HepG2 (cell line): ENCODE data around the gene NHSL1.

Source experiments
- CCAR2 ChIP-seq: fragments of 200-400 bp; formaldehyde crosslinking; optimal IDR thresholded peaks from 2 replicates; pipeline ENCODE3; 2018; ENCODE audit warnings: low read depth, mild to moderate bottlenecking, low read length, moderate library complexity
- CTCF ChIP-seq: sonication (generic); formaldehyde crosslinking; IDR thresholded peaks from 2 replicates; pipeline ENCODE4 v1.5.0; 2020; ENCODE audit warnings: mild to moderate bottlenecking, missing genetic modification reagents, moderate library complexity
- EEA1 ChIP-seq: sonication (generic); formaldehyde crosslinking; IDR thresholded peaks from 2 replicates; pipeline ENCODE4 v1.5.1; 2020; ENCODE audit warnings: mild to moderate bottlenecking, missing genetic modification reagents, borderline replicate concordance
- FOSL2 ChIP-seq: sonication (generic); formaldehyde crosslinking; IDR thresholded peaks from 2 replicates; pipeline ENCODE4 v1.4.0; 2020; ENCODE audit warnings: missing genetic modification reagents
- GLI4 ChIP-seq: sonication (generic); formaldehyde crosslinking; IDR thresholded peaks from 2 replicates; pipeline ENCODE4 v1.5.1; 2020; ENCODE audit warnings: missing genetic modification reagents, mild to moderate bottlenecking, moderate library complexity, borderline replicate concordance
- NAIF1 ChIP-seq: sonication (generic); formaldehyde crosslinking; IDR thresholded peaks from 2 replicates; pipeline ENCODE4 v1.5.0; 2020; ENCODE audit warnings: mild to moderate bottlenecking, missing genetic modification reagents, borderline replicate concordance
- TAF1 ChIP-seq: sonication (generic); formaldehyde crosslinking; IDR thresholded peaks from 2 replicates; pipeline ENCODE4 v1.4.0; 2020; ENCODE audit warnings: missing genetic modification reagents
- ZNF10 ChIP-seq: sonication (generic); formaldehyde crosslinking; IDR thresholded peaks from 2 replicates; pipeline ENCODE4 v1.4.0; 2020; ENCODE audit warnings: mild to moderate bottlenecking, low read depth, missing genetic modification reagents, borderline replicate concordance
- ZNF12 ChIP-seq: sonication (generic); formaldehyde crosslinking; IDR thresholded peaks from 2 replicates; pipeline ENCODE4 v1.5.0; 2020; ENCODE audit warnings: missing genetic modification reagents
- ZNF274 ChIP-seq: sonication (generic); formaldehyde crosslinking; IDR thresholded peaks from 2 replicates; pipeline ENCODE4 v1.5.1; 2020; ENCODE audit warnings: mild to moderate bottlenecking, missing genetic modification reagents
- ZNF281 ChIP-seq: sonication (generic); formaldehyde crosslinking; IDR thresholded peaks from 2 replicates; pipeline ENCODE4 v1.4.0; 2020; ENCODE audit warnings: missing genetic modification reagents, borderline replicate concordance
- TF ChIP-seq, protein P1 (sequence below): sonication (generic); formaldehyde crosslinking; IDR thresholded peaks from 2 replicates; pipeline ENCODE4 v1.4.0; 2020; ENCODE audit warnings: missing genetic modification reagents
- TF ChIP-seq, protein P2 (sequence below): IDR thresholded peaks from 2 replicates; pipeline ENCODE4 v1.6.1; 2012; ENCODE audit warnings: low read length, improper control_type of control experiment
- TF ChIP-seq, protein P3 (sequence below): sonication (generic); formaldehyde crosslinking; IDR thresholded peaks from 2 replicates; pipeline ENCODE4 v1.8.0; 2022; ENCODE audit warnings: missing genetic modification reagents, mild to moderate bottlenecking, moderate library complexity, borderline replicate concordance

DNA sequence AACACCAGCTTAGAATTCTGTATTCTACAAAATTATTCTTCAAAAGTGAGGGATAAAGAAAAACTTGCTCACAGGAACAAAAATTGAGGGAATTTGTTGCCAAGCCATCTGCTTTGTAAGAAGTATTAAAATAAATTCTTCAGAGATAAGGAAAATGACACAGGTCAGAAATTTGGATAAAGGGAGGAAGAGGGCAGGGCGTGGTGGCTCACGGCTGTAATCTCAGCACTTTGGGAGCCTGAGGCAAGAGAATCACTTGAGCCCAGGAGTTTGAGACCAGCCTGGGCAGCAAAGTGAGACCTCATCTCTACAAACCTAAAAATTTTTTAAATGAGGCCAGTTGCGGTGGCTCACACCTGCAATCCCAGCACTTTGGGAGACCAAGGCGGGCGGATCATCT is 109.7 kb downstream of the NHSL1 start:
- TF ChIP-seq, protein P1, sequence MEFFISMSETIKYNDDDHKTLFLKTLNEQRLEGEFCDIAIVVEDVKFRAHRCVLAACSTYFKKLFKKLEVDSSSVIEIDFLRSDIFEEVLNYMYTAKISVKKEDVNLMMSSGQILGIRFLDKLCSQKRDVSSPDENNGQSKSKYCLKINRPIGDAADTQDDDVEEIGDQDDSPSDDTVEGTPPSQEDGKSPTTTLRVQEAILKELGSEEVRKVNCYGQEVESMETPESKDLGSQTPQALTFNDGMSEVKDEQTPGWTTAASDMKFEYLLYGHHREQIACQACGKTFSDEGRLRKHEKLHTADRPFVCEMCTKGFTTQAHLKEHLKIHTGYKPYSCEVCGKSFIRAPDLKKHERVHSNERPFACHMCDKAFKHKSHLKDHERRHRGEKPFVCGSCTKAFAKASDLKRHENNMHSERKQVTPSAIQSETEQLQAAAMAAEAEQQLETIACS (CRISPR knock-in tag), result no peak
- TF ChIP-seq, protein P2, sequence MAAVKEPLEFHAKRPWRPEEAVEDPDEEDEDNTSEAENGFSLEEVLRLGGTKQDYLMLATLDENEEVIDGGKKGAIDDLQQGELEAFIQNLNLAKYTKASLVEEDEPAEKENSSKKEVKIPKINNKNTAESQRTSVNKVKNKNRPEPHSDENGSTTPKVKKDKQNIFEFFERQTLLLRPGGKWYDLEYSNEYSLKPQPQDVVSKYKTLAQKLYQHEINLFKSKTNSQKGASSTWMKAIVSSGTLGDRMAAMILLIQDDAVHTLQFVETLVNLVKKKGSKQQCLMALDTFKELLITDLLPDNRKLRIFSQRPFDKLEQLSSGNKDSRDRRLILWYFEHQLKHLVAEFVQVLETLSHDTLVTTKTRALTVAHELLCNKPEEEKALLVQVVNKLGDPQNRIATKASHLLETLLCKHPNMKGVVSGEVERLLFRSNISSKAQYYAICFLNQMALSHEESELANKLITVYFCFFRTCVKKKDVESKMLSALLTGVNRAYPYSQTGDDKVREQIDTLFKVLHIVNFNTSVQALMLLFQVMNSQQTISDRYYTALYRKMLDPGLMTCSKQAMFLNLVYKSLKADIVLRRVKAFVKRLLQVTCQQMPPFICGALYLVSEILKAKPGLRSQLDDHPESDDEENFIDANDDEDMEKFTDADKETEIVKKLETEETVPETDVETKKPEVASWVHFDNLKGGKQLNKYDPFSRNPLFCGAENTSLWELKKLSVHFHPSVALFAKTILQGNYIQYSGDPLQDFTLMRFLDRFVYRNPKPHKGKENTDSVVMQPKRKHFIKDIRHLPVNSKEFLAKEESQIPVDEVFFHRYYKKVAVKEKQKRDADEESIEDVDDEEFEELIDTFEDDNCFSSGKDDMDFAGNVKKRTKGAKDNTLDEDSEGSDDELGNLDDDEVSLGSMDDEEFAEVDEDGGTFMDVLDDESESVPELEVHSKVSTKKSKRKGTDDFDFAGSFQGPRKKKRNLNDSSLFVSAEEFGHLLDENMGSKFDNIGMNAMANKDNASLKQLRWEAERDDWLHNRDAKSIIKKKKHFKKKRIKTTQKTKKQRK, result no peak
- no peak for TF ChIP-seq EEA1 (CRISPR knock-in tag)
- TF ChIP-seq ZNF281 (CRISPR knock-in tag), result no peak
- TF ChIP-seq CTCF (CRISPR knock-in tag), result no peak
- TF ChIP-seq ZNF10, result no peak
- TF ChIP-seq NAIF1 (CRISPR knock-in tag), result no peak
- no peak for TF ChIP-seq TAF1 (CRISPR knock-in tag)
- no peak for TF ChIP-seq CCAR2
- no peak for TF ChIP-seq ZNF12
- TF ChIP-seq GLI4 (CRISPR knock-in tag), result no peak
- TF ChIP-seq ZNF274 (CRISPR knock-in tag), result no peak
- no peak for TF ChIP-seq FOSL2 (CRISPR knock-in tag)
- TF ChIP-seq, protein P3, sequence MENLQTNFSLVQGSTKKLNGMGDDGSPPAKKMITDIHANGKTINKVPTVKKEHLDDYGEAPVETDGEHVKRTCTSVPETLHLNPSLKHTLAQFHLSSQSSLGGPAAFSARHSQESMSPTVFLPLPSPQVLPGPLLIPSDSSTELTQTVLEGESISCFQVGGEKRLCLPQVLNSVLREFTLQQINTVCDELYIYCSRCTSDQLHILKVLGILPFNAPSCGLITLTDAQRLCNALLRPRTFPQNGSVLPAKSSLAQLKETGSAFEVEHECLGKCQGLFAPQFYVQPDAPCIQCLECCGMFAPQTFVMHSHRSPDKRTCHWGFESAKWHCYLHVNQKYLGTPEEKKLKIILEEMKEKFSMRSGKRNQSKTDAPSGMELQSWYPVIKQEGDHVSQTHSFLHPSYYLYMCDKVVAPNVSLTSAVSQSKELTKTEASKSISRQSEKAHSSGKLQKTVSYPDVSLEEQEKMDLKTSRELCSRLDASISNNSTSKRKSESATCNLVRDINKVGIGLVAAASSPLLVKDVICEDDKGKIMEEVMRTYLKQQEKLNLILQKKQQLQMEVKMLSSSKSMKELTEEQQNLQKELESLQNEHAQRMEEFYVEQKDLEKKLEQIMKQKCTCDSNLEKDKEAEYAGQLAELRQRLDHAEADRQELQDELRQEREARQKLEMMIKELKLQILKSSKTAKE (CRISPR knock-in tag), result no peak
